HG03439 (cell line): Measurements from ENCODE around the gene CFAP58.
"Not testable (repeated sequence)": the region's sequence is repeated elsewhere in the genome, so short reads cannot be mapped to it uniquely, and the experiment has no call there.

Source experiments
- ATAC-seq: cut with Tn5 transposase; IDR thresholded peaks from one replicate; pipeline ENCODE4 v1.9.1; 2021; ENCODE audit warnings: mild to moderate bottlenecking, moderate library complexity; ENCODE audit not compliant: unreplicated experiment

CFAP58 gene

GRCh38 chr10:104427989-104428388 is 74.4 kb downstream of the CFAP58 start:
- no peak for ATAC-seq

DNA sequence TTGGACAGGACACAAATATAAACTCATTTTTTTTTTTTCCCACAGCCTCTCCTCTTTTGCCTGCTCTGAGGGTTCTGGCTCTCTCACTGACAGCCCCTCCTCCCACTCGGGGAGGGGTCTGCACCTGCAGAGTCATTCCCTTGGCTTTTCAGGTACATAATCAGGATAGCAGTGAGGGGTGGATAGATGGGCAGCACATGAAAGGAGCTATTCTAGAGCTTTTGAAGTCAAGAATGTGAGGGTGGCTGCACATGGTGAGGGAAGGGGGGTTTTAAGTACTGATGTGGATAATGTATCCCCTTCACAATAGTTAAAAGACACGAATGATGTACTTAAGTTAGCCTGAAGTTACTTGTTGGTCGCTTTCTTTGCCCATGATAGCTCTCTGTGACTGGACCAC is 76.2 kb downstream of the CFAP58 start:
- ATAC-seq, result no peak

DNA sequence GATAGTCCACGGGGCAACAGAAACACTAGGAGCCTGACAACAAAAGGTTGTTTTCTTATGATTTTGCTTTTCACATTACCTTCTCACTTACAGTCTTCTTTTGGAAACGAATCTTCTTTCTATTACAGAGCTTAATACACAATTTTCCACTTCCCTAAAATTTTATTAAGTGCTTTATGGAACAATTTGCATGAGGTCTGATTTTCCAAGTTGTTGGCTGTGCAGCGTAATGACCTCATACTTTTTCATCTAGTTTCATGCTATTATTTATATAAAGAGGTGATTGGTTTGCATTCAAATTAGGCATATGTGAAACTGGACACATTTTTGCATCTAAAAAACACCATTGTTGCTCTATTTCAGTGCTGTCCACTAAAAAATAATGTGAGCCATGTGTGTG is 76.7 kb downstream of the CFAP58 start:
- no peak for ATAC-seq

GRCh38 chr10:104433669-104434068 is 80.0 kb downstream of the CFAP58 start:
- no peak for ATAC-seq

DNA sequence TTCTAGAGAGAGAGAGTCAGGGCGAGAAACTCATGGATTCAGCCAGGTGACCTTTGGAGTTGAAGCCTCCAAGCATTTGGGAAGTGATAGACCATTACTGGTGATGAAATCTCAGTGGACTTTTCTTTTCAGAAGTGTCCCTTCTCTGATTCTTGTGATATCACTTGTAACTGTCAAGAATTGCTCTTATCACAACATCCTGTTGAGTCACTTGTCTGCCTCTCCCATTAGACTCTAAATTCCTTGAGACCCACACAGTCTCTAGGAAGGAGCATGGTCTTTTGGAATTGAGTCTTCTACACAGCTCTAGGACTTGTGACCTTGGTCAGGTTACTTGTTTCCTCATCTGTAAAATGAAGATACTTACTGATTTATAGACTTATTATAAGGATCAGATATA is 81.0 kb downstream of the CFAP58 start:
- ATAC-seq, result no peak

DNA sequence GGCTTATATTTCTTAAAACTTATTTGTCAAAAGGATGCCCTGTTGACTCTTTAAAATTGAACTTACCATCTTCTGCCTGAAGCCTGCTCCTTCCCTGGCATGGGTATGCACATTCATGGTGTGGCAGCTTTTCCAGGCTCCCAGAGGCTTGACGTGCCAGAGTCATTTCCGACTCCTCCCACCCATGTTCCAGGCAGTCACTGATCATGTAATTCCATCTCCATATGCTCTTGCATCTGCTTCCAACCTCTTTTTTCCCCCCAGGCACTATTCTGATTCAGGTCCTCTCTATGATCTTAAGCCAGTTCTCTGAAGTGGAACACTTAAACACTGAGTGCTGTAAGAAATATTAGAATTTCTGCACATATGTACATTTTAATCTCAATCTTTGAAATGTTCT is 82.2 kb downstream of the CFAP58 start:
- ATAC-seq, result no peak

DNA sequence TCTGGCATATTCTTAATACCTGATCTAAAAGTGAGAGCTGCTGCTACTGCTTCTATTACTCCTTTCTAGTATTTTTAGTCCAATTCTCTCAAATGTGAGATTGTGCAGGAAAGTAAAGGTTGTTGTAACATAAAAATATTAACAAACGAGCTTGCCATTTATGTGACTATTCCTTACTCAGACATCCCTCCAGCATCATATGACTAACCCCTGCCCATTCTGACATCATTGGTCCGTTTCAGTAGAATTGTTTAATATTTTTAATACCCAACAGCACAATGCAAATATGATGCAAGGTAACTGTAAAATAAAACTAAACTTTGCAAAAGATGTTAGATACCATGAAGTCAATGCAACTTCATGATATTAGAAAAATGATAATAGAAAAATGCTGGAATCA is 83.6 kb downstream of the CFAP58 start:
- ATAC-seq, result no peak

DNA sequence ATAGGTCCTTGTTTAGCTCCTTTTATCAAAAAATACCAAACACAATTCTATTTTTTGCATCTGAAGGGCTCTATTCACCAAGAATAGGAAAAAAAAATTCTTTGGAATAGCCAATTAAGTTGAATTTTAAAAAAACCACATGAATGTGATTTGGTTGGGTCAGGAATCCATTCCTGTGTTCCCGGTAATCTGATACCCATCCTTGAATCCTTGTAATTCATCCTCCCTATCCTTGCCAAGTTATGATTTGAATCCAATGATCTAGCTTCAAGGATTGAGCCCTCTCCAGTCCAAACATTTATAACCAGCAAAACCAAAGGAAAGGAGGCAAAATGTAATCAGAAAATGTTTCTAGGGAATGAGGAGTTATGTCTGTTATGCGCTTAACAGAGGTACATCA is 86.6 kb downstream of the CFAP58 start:
- ATAC-seq, result no peak

GRCh38 chr10:104441329-104442000 is 87.8 kb downstream of the CFAP58 start:
- ATAC-seq, result no peak

GRCh38 chr10:104445359-104445758 is 91.7 kb downstream of the CFAP58 start:
- no peak for ATAC-seq

DNA sequence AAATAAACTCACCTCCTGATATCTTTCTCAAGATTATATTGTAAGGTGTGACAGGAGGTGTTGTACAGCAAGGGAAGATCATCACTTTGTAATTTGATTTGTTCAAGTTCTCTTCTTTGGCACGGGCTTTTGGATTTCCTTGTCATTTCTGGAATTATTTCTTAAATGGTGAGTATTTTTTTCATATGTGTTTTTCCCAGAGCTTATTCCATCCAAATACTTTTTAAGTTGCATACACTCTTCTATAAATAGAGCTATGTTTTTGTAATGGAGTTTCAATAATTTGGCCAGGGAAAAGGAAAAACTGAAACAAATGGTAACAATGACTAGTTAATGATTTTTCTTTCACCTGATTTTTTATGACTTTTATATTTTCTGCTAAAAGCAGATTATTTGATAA is 92.5 kb downstream of the CFAP58 start:
- ATAC-seq, result no peak

GRCh38 chr10:104447331-104447730 is 93.7 kb downstream of the CFAP58 start:
- no peak for ATAC-seq

DNA sequence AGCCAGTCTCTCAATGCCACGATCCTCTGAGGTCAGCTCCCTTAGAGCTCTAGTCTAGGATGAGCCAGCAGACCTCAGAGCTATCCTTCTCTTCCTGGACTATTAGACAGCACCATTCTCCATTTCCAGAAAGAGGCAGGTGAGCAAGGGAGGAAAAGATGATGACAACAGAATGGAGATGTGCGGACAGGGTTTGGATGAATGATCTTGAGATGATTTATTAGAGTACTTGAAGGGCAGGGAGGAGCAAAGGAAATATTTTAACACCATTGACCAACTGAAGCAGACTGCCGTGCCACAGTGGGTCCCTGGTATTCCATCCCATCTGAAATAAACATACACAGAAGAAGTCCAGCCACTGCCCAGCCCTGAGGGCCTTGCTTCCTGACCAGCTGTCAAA is 94.3 kb downstream of the CFAP58 start:
- no peak for ATAC-seq

DNA sequence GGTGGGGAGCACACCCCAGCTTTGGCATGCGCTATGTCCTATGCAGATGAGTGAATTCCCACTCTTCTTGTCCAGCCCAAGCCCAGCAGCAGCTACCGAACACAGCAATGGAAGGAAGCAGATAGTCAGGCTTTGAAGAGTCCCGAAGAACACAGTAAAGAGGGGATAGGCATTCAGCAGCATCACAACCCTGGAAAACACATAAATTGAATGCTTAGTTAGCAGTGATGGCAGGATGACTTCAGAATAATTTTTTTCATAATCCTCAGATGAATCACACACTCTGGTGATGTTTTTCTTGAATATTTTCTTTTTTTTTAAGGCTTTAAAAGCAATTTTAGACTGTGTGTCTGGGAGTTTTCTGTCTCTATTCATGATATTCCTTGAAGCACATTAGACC is 95.8 kb downstream of the CFAP58 start:
- no peak for ATAC-seq

GRCh38 chr10:104450490-104450889 is 96.9 kb downstream of the CFAP58 start:
- ATAC-seq, result no peak

GRCh38 chr10:104450954-104451353 is 97.3 kb downstream of the CFAP58 start:
- ATAC-seq, result no peak

- ATAC-seq, result no peak
Observed at GRCh38 chr10:104452977-104453376, 99.3 kb downstream of the CFAP58 start.

DNA sequence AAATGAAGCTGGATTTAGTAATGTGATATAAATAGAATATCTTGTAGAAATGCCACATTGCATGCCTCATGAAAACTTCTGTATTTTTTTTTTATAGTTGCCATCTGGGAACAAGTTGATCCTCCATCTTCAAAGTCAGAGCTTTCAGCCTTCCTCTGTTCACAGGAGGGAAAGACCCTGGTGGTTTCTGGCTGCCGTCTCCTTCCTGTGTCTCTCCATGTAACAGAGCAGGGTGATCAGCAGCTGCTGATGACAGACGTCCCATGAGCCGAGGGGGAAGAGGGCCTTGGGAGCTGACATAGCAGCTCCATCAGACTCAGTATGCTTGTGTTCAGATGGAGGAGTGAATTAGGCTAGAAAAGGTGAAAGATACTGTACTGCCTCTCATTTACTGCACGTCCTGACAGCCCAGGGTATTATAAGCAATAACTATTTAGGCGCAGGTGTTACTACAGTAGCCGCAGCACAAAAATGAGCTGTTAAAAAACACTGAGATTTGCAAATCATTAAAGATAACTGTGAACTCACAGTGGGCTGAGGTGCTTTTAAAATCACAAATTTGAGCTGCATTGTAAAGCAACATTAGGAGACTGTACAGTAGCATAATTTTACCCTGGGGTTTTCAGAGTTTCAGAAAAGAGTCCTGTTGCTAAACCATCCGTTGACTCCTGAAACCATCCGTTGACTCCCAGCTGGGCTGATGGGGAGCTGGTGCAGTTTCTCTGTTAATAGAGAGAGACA is 103.3 kb downstream of the CFAP58 start:
- no peak for ATAC-seq

GRCh38 chr10:104457543-104457828 is 103.9 kb downstream of the CFAP58 start:
- no peak for ATAC-seq

- ATAC-seq, result not testable (repeated sequence)
Observed at GRCh38 chr10:104465575-104465974, 111.9 kb downstream of the CFAP58 start.

DNA sequence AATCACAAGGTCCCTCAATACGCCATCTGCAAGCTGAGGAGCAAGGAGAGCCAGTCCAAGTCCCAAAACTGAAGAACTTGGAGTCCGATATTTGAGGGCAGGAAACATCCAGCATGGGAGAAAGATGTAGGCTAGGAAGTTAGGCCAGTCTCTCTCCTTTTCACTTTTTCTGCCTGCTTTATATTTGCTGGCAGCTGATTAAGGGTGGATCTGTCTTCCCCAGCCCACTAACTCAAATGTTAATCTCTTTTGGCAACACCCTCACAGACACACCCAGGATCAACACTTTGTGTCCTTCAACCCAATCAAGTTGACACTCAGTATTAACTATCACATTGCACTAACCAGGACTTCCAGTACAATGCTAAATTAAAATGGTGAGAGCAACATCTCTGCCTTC is 115.2 kb downstream of the CFAP58 start:
- ATAC-seq, result not testable (repeated sequence)

GRCh38 chr10:104472505-104472904 is 118.9 kb downstream of the CFAP58 start:
- no peak for ATAC-seq
